DMS153 (cell line): ENCODE results near the gene CAPSL.
A peak's percentile ranks its signal among the peaks of the same experiment; 100 is the strongest.
"Not testable (repeated sequence)": the region's sequence is repeated elsewhere in the genome, so short reads cannot be mapped to it uniquely, and the experiment has no call there.

Experiments
- DNase-seq: peaks from one replicate; lab custom pipeline; 2025; lab: John Stamatoyannopoulos, UW

The CAPSL gene

DNA sequence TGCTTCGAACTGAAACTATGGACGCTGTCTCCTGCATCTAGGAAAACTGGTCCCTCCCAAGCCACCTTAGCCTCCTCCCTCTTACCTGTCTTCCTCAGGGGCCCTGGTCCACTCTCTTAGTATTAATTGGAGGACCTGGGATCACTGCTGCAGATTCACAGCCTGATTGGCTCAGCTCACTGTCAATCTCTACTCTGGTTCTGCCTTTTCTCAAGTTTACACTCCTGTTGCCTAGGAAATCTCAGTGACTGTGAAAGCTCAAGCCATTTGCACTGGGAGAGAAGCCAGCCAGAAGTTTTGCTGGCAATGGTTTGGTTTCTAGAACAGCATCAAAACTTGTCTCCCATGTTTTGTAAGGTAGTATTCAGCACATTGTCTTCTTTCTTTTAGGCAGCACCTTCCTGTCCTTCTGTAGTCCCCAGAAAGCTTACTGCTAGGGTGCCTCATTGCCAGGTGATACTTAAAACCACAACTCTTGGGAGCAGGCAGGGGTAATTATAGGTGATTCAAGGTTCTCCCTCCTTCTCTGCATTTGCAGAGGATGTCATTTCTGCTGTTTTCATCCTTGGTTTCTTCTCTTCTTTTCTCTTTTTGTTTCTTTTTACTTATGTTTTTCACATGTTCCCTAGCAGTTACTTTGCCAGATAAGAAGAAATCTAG, at the start of gene CAPSL:
TSS of gene CAPSL (minus strand) at position 55 of the 660 bp plus-strand sequence. CDS start 17,502 bp downstream, outside the sequence.
- DNase-seq = no peak

DNA sequence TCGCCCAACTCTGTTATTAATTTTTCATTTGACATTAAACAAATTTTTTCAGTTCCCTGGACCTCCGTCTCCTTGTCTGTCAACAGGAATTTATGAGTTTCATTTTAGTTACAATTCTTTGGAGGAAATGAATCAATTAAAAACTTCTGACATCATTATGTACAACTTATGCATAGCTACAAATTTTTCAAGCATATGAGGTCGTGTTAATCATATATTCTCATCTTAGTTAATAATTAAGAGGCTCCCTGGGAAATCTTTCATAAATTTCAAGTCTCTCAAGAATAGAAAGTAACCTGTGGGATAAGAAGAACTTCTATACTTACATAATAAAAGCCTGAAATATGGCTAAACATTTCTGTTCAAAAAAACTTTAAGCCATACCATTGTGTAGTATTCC, 49.4 kb upstream of the CAPSL start:
- no peak for DNase-seq

DNA sequence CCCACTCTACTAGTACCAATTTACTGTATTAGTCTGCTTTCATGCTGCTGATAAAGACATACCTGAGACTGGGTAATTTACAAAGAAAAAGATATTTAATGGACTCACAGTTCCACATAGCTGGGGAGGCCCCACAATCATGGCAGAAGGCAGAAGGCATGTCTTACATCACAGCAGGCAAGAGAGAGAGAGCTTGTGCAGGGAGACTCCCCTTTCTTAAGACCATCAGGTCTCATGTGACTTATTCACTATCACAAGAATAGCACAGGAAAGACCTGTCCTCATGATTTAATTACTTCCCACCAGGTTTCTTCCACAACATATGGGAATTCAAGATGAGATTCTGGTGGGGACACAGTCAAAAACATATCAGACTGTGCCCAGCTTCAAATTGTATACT, 41.3 kb upstream of the CAPSL start:
- DNase-seq = no peak

DNA sequence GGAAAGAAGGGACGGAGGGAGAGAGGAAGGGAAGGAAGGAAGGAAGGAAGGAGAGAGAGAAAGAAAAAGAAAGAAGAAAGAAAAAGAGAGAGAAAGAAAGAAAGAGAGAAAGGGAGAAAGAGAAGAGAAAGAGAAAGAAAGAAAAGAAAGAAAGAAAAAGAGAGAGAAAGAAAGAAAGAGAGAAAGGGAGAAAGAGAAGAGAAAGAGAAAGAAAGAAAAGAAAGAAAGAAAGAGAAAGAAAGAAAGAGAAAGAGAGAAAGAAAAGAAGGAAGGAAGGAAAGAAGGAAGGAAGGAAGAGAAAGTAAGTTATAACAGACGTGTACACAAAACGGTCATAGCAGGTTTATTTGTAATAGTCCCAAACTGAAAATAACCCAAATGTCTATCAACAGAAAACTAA, 38.4 kb upstream of the CAPSL start:
- not testable (repeated sequence) for DNase-seq

DNA sequence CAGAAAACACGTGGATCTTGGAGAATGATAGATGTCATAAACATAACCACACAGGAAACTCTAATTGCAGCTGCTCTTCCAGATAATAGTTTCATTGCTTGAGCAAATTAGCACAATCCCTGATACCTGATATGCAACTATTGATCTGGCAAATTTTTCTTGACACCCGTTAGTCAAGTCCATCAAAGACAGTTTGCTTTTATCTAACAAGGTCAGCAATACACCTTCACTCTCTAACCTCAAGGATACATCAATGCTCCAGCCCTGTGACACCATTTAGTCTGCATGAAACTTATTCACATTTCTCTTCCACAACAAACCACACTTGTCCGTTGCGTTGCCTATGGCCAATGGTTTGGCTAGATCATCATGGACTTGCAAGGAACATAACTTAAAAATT, 36.1 kb upstream of the CAPSL start:
- DNase-seq = no peak

DNA sequence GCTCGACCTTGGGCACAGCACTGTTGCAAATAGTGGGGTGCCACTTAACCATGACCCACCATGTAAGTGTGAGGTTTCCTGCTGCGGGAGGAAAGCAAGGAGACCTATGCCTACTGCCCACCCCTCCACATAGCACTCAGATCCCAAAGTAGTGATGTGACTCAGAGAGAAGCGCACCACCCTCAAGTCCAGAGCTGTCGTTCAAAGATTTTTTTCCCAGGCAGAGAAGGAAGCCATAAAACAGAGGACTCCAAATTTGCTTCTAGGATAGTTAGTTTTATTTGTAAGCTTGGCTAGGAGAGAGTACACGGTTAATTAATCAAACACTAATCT, 33.4 kb upstream of the CAPSL start:
- DNase-seq = no peak

DNA sequence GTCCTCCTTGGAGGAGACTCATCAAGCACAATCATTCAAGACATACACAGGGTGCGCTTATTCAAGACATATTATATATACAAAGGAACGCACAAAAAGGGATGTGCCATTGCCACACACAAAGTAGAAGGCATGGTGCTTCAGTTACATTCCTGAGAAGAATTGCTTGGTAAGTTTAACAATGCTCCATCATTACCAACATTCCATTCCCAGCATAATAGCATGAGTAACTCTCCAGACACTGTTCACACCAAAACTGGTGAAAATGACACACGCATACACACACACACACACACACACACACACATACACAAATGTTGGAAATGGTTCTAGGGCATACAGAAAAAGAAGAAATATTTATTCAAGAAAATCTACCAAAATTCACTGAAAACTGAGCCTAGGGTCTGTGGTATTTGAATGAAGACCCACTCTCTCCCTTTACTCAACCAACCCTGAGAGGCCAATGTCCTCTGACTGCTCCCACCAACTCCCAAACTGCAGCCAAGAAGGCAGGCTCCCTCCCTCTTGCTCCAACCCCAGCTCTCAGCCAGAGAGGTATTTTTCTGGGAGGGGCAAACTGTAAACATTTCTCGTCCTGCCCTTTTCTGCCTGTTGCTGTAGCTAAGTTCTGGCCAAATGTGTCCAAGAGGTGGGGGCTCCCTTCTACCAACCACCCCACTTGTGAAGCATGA, 32.9 kb upstream of the CAPSL start:
- DNase-seq = no peak

DNA sequence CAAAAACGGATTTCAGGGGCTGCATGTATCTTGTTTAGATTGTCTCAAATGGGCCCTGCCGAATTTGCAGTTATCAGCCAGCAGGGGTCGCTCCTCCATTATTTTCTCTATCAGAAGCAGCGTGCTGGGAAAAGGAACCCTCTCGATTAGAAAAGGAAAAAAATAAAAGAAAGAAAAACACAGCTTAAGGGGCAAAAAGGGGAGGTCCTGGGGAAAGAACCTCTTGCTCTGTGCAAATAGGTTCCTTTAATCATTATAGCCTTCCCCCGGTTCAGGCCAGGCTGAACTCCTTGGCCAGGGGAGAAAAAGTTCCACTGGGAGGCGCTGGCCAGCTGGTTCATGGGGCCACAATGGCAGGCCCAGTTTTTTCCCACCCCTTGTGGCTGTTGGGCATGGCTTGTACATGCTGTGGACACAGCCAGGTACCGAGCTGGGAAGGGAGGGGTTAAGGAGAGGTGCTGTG, 25.0 kb upstream of the CAPSL start:
- DNase-seq = no peak

DNA sequence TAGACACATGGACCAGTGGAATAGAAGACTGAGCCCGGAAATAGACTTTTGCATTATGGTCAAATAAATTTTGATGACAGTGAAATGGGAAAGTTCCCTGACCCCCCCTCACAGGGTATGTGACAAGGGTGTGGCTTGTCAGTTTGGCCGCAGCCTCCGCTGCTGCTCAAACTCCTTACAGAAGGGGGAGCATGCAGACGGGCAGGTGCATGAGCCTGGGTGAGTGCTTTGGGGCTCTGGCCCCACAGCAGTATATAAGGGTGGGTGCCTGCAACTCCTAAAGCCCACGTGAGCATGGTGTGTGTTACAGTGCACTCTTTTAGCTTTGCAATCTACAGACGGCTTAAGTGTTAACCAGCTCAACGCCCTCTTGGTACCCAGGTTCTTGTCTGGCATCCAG, 21.9 kb upstream of the CAPSL start:
- DNase-seq = no peak

DNA sequence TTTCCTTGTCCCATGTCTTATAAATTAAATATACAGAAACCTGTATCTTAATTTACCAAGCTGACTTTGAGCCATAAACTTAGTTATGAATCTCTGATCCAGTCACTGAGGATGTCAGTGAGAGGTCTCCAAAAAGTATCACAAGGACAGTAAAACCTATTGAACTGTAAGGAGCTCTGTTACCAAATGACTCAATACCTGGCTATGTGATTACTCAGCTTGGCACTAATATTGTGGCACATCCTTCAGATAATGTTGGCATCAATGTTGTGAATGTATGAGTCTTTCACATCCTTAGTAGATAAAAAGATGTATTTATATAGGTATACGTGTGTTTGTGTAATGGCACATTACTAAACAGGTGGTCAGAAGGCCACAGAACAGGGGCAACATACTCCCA, 18.0 kb upstream of the CAPSL start:
- no peak for DNase-seq

DNA sequence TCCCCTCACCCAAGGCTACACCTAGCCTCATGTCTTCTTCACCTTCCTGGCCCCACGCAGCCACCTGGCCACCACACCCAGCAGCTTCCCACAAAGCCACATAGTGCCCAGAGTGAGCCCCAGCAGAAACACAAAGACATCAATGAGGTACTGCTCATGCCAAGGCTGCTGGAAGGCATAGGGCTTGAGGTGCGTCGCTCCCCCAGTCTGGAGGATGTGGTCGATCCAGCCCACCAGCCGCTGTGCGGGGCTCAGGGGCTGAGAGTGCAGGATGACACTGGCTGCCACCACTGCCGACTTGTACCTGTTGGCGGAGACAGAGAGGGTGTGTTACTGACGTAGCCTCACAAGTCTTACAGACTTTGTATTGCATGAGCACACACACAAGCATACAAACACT, 15.8 kb upstream of the CAPSL start:
- DNase-seq = no peak

DNA sequence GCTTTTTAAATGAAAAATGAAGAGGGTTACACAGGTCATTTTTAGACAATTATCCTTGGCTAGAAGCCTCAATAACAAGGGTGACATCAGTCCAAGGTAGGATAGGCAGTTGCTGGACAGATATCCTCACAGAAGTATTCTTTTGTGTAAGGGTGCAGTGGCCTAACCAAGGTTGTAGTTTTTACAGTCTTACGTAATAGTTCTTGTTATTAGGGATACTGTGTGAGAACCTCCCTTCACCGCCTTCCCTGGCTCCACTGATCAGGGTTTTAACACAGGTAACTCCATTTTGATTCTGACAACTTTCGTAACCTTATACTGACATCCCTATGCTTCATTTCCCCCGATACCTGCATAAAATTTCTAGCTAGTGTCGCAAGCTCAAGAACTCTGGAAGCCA, 8.7 kb upstream of the CAPSL start:
- no peak for DNase-seq

DNA sequence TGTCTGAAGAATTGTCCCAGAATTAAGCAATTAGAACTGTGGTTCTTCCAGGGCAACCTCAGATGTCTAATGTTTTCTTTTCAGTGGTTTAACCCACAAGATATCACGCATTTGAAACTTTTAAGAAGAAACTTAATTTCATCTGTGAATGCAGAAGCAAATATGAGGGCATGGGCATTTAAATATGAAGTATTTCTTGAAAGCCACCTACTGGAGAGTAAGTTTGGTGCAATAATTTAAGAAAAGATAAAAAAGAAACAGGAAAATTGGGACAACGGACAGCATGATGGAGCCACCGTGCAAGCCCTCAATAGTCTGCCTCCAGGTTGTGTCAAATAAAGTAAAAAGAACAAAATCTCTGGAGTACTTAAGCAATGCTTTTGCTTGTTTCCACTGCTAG, 1.2 kb upstream of the CAPSL start:
- DNase-seq = no peak

DNA sequence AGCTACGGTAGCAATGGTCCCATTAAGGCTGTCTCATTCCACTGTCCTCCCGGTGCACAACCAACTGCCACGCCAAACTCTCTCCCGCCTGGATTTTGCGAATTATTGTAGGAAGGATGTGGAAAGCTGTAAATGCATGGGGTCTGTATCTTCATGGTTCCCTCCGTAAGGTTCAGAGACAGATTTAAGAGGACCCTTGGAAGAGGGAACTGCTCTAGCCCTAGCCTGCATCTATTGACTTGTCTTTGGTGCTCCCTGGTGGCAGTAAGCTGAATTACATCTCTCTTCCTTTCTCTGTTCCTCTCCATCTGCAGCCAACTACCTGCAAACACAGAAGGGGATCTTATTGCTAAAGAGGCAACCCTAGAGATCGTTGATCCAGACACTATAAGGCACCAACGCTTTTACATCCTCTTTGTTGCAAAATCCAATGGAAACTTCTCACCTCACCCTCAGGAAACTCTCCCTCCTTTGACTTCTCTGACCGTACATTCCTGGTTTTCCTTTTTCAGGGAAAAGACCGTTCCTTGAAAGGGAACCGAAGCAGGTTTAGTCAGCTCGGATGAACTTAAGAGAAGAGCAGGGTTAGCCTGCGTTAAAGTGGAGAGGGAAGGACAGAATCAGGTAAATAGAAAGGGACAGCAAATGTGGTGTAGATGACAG, 11.9 kb downstream of the CAPSL start:
- DNase-seq = peak; percentile 3

DNA sequence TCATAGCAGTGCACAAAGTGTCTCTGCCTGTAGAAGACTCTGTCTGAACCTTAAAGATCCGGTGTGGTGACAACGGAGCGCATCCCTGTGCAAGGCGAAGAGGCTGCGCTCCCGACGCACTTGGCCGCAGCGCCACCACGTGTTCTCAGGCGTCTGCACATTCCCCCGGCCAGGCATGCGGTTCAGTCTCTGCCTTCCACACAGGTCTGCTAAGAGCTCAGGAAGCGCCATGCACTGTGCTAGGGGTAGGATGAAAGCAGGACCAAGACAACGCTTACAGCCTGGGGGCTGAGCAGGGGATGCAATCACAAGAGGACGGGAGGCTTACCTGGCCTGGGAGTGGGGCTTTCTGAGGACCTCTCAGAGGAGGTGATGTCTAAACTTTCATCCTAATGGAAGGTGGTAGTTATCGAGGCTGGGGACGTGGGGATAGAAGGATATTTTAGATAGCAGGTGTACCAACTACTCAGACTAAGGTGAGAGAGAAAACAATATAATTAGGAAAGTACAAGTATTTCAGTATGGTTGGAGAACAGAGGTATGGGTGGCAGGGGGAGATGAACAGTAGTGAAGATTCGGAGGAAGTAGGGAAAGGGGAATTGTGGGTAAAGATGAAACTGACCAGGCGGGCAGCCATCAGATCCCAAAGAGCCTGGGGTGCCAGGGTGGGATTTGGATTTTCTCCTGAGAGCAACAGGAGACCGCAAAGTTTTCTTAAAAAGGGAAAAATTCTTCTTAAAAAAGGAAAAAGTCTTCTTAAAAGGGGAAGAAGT, 13.3 kb downstream of the CAPSL start:
- DNase-seq = peak; percentile 14

DNA sequence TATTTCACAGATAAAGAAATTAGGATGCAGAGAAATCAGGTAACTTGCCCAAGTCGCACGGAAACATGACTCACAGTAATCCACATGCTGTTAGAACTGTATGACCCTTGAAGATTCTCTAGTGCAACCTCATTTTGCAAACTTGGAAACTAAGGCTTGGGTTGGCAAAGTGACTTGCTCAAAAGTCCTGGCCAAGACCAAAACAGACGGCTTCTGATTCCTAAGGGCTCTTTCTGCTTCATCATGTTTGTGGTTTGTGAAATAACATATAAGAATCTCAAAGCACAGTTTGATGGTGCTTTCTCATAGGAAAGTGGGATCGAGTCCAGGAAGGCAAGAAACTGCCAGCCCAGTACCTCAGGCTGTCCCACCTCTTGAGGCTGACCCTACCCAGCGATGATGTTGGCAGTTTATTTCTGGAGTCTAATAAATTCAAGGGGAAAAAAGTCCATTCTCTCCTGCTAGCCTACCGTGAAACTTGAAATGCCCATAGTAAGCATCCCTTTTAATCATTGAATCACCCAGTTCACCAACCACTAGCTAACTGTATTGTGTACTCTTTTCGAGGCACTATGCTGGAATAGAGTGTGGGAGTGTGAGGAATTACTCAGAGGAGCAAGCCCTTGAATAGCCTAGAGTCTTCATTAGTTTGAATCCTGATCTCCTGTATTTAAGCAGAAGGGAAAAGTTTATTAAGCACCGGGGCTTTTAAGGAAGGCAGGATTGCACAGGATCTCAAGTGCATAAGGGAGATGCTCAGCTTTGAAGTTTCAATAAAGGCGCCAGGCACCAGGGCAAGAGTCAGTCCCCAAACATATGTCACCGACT, 14.1 kb downstream of the CAPSL start:
- DNase-seq = no peak

DNA sequence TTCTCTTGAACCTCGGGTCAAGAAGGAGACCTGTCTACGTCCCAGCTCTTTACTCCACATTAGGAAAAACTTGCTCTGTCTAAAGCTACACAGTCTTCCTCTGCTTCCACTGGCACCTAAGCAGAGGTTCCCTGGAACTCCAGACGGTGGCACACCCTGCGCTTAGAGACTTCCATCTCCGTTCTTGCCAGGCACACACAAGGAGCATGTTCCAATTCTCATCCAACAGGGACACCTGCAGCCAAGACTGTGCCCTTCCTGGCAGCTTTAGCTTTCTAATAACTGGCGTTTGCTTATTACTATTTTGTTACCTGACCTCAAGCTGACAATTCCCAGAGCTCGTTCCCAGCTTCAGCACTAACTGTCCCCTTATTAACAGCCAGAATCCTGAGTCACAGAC, 16.0 kb downstream of the CAPSL start:
- DNase-seq = no peak

DNA sequence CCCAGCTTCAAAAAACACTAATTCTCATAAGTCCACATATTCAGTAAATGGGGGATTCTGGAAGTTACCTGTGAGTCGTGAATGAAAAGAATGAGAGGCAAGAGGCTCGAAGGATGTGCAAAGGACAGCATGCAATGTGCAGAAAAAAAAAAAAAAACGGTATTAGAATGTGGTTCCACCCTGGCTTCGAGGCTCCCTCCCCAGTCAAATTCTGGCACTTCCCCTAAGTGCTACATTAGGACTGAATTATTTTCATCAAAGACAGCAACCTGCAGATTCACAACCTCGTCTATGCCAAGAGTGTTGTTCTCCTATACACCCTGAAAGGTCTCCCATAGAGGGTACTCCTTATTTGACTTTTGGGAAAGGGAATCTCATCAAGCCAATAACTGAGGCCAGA, 16.5 kb downstream of the CAPSL start:
- DNase-seq = no peak

DNA sequence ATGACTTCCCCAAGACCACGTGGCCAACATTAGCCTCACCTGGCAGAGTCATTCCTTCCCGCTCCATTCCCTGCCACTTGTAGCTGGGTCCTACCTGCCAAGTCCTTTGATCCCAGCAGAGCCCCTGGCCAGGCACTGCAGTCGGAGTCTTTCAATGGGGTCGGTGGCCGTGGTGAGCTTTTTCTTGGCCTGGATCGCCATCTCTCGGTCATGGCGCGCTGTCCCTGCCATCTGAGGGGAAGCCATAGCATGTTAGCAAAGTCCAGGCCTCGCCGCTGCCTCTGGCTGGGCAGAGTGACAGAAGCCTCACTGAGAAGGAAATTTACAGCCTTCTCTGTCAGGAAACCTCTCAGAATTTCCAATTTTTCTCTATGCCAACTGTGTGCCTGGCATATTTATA, 17.5 kb downstream of the CAPSL start:
- no peak for DNase-seq

DNA sequence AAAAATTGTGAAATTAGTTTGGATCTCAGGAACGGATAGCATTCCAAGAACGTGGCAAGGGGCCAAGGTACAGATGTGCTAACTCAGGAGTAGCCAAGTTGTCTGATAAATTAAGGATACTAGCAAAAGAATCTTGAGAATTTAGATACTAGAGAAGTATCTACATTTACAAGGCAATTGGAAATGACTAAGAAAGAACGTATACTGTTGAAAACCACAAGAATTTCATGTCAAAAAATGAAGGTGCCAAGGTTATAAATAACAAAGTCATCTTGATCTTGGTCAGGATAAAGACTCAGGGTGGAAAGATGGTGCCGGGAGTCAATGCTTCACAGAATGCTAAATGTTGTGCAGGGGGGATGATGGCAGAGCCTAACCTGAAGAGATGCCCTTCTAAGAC, 19.2 kb downstream of the CAPSL start:
- no peak for DNase-seq

DNA sequence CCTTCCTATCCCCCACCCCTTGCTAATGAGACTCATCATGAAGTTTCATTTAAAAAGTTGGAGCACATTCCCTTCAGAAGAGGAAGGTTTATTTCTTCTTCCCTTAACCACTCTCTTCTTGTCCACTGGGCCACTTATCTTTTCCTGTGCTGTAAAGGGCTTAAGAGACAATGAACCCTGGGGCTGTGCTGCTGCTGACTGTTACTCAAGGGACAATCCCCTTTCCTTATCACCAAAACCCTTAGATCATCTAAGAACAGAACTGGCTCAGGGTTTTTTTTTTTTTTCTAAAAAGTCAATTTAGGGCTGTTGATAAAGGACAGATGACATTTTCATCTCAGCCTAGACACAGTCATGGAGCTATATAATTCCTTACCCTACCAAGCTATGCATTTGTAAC, 29.6 kb downstream of the CAPSL start:
- no peak for DNase-seq

DNA sequence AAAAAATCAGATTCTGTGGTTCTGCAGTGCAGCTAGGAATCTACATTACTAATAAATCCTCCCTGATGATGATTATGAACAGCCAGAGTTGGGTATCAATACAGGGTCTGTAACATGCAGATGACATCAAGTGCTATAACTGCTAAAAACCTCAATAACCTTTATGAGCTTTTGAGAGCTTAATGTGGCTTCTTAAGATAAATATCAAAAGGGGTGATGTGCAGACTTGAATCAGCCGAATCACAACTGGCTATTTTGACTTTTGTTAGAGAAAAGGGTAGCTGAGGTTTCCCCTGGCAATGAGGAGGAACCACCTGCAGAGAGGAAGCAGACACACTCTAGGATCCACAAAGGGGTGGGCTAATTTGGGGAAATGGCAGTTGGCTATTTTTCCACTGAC, 30.2 kb downstream of the CAPSL start:
- no peak for DNase-seq
